HPDE6-E6E7 (cell line): Measurements from ENCODE around the gene CMIP.
A peak's percentile ranks its signal among the peaks of the same experiment; 100 is the strongest.

Source experiments
- DNase-seq: peaks from one replicate; pipeline ENCODE4 v3.0.0; 2011; ENCODE audit warnings: missing footprints; ENCODE audit errors: extremely low spot score

CMIP gene

GRCh38 chr16:81712681-81713080 is 268.1 kb downstream of the CMIP start:
- DNase-seq, result no peak

GRCh38 chr16:81713295-81713772 is 268.7 kb downstream of the CMIP start:
- DNase-seq, result no peak

- no peak for DNase-seq
These were observed 269.2 kb downstream of the CMIP start for GRCh38 chr16:81713796-81714195.

- no peak for DNase-seq
These were observed 270.0 kb downstream of the CMIP start for GRCh38 chr16:81714583-81714982.

GRCh38 chr16:81715358-81716196 is 271.0 kb downstream of the CMIP start:
- no peak for DNase-seq

GRCh38 chr16:81716478-81717225 is 272.0 kb downstream of the CMIP start:
- no peak for DNase-seq

GRCh38 chr16:81717662-81718189 is 273.1 kb downstream of the CMIP start:
- no peak for DNase-seq

- DNase-seq, result no peak
These were observed 274.0 kb downstream of the CMIP start for GRCh38 chr16:81718637-81719036.

GRCh38 chr16:81719993-81720392 is 275.4 kb downstream of the CMIP start:
- no peak for DNase-seq

- no peak for DNase-seq
These were observed 276.6 kb downstream of the CMIP start for GRCh38 chr16:81720973-81721906.

- DNase-seq, result peak; percentile 80
These were observed 278.6 kb downstream of the CMIP start for GRCh38 chr16:81723098-81723723.

- no peak for DNase-seq
These were observed 283.8 kb downstream of the CMIP start for GRCh38 chr16:81728435-81728834.

GRCh38 chr16:81729451-81729850 is 284.8 kb downstream of the CMIP start:
- no peak for DNase-seq

- DNase-seq, result peak; percentile 69
These were observed 285.8 kb downstream of the CMIP start for GRCh38 chr16:81730090-81731051.

- no peak for DNase-seq
These were observed 287.0 kb downstream of the CMIP start for GRCh38 chr16:81731649-81732048.

- DNase-seq, result no peak
These were observed 288.1 kb downstream of the CMIP start for GRCh38 chr16:81732699-81733098.

GRCh38 chr16:81733295-81733694 is 288.7 kb downstream of the CMIP start:
- DNase-seq, result no peak

GRCh38 chr16:81734632-81735434 is 290.2 kb downstream of the CMIP start:
- no peak for DNase-seq
